Neural progenitor cell (in vitro differentiated cells): ENCODE data around the gene KBTBD4. TPM values are rescaled to one million over a fixed set of nuclear protein-coding genes. Genes with fewer than 3 reads are reported as not detected.
A peak's percentile ranks its signal among the peaks of the same experiment; 100 is the strongest.

Source experiments
- DNase-seq: peaks from one replicate; pipeline ENCODE4 v3.0.0-alpha.2; 2016; ENCODE audit warnings: low spot score
- H2AFZ ChIP-seq: fragments of 200-600 bp; sonication (generic); replicated peaks from 2 replicates; pipeline ENCODE4 v1.6.1; 2016; ENCODE audit warnings: antibody characterized with exemption
- H3F3A ChIP-seq: fragments of 200-600 bp; sonication (generic); 2 replicates; pipeline ENCODE4 v1.6.1; 2016; ENCODE audit warnings: antibody characterized with exemption, low read depth
- H3K27ac ChIP-seq: fragments of 200-600 bp; sonication (generic); 2 replicates; pipeline ENCODE4 v1.5.1; 2016; ENCODE audit warnings: mild to moderate bottlenecking
- H3K27me3 ChIP-seq: fragments of 200-600 bp; sonication (generic); 2 replicates; pipeline ENCODE4 v1.6.1; 2016; ENCODE audit warnings: mild to moderate bottlenecking, moderate library complexity
- H3K36me3 ChIP-seq: fragments of 200-600 bp; sonication (generic); 2 replicates; pipeline ENCODE4 v1.5.1; 2016
- H3K4me1 ChIP-seq: fragments of 200-600 bp; sonication (generic); 2 replicates; pipeline ENCODE4 v1.6.1; 2016; ENCODE audit warnings: mixed run types
- H3K4me2 ChIP-seq: fragments of 200-600 bp; sonication (generic); 2 replicates; pipeline ENCODE4 v1.6.1; 2016
- H3K4me3 ChIP-seq: fragments of 200-600 bp; sonication (generic); 2 replicates; pipeline ENCODE4 v1.5.1; 2016
- H3K79me2 ChIP-seq: fragments of 200-600 bp; sonication (generic); 2 replicates; pipeline ENCODE4 v1.6.1; 2016; ENCODE audit warnings: low read depth
- H3K9ac ChIP-seq: fragments of 200-600 bp; sonication (generic); 2 replicates; pipeline ENCODE4 v1.6.1; 2016
- H3K9me3 ChIP-seq: fragments of 200-600 bp; sonication (generic); 2 replicates; pipeline ENCODE4 v1.5.1; 2016; ENCODE audit warnings: low read depth
- H4K20me1 ChIP-seq: fragments of 200-600 bp; sonication (generic); 2 replicates; pipeline ENCODE4 v1.6.1; 2016; ENCODE audit warnings: low read depth
- H3K27ac Mint-ChIP-seq: 3 replicates; pipeline ENCODE4 v1.8.0; 2021; ENCODE audit warnings: mixed read lengths
- H3K27me3 Mint-ChIP-seq: 2 replicates; pipeline ENCODE4 v1.8.0; 2022; ENCODE audit warnings: low read depth, mild to moderate bottlenecking, inconsistent platforms, moderate library complexity, mixed read lengths; ENCODE audit not compliant: insufficient read depth
- H3K36me3 Mint-ChIP-seq: 3 replicates; pipeline ENCODE4 v1.8.0; 2021; ENCODE audit warnings: mixed read lengths
- H3K4me1 Mint-ChIP-seq: 3 replicates; pipeline ENCODE4 v1.8.0; 2021; ENCODE audit warnings: mixed read lengths
- H3K4me3 Mint-ChIP-seq: 3 replicates; pipeline ENCODE4 v1.8.0; 2021; ENCODE audit warnings: mild to moderate bottlenecking, moderate library complexity, mixed read lengths
- H3K9me3 Mint-ChIP-seq: 3 replicates; pipeline ENCODE4 v1.8.0; 2020; ENCODE audit warnings: mixed read lengths
- CTCF ChIP-seq: fragments of 200-600 bp; sonication (generic); IDR thresholded peaks from 2 replicates; pipeline ENCODE4 v1.5.1; 2017; ENCODE audit warnings: antibody characterized with exemption, mild to moderate bottlenecking
- EZH2 ChIP-seq: fragments of 200-600 bp; sonication (generic); IDR thresholded peaks from 2 replicates; pipeline ENCODE4 v1.6.1; 2017; ENCODE audit warnings: antibody characterized with exemption, mild to moderate bottlenecking, moderate library complexity
- EZH2phosphoT487 ChIP-seq: fragments of 200-600 bp; sonication (generic); IDR thresholded peaks from 2 replicates; pipeline ENCODE4 v1.6.1; 2017; ENCODE audit warnings: antibody characterized with exemption
- small RNA-seq: library from RNA; depleted of rRNA; stranded (forward); fragments of <200 nt; gene quantifications from one replicate; pipeline ENCODE3, GENCODE V24; 2015
- total RNA-seq: library from RNA; depleted of rRNA; stranded (reverse); fragments of >200 nt; gene quantifications from 2 replicates; pipeline ENCODE4 v1.2.3, GENCODE V29; 2015; ENCODE audit warnings: low replicate concordance

KBTBD4 gene
- total RNA-seq, 1 donor from 2014 or later, result 19.5 TPM

DNA sequence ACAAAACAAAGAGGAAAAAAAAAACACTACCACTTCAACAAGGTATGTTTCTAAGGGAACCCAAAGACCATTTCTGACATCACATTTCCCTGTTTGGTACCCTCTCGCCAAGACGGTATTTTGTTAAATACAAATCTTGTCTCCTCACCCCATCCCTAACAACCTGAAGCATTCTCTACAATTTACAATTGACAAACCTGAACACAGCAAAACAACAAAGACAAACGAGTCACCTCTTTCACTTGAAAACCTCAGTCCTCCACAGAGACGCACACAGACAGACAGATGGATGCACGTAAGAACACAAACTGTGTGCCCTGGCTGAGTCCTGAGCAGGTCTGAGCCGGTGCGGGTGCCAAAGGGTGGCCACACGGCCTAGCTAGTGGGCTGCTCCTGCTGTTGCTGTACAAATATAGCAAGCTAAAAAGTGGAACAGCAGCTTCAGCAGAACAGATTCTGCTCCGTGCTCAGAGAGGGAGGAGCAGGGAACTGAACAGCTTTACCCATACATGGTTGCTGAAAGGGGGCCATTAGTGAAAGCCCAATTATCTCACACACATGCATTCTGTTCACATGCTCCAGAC lies 54.4 kb downstream of the KBTBD4 start:
- no peak overlapping the region for H2AFZ ChIP-seq
- no peaks in the 10 kb centered on the region for H3K36me3 ChIP-seq
- peaks cover 100% of the 10 kb centered on the region for H3K79me2 ChIP-seq
- DNase-seq, result no peak
- H3K9me3 ChIP-seq, result no peaks in the 10 kb centered on the region
- peak overlapping the region; percentile 28 for H3K4me2 ChIP-seq
- peaks cover 12% of the 10 kb centered on the region for H3F3A ChIP-seq
- H3K4me1 Mint-ChIP-seq, result peaks cover 37% of the 10 kb centered on the region
- peaks cover 3% of the 10 kb centered on the region for H3K36me3 Mint-ChIP-seq
- no peak overlapping the region for H3K4me3 Mint-ChIP-seq
- H3K27ac ChIP-seq, result peak overlapping the region; percentile 3
- H3K27ac Mint-ChIP-seq, result peak overlapping the region; percentile 55
- peaks cover 97% of the 10 kb centered on the region for H4K20me1 ChIP-seq
- H3K9ac ChIP-seq, result no peak overlapping the region
- TF ChIP-seq EZH2, result no peak
- no peak for TF ChIP-seq CTCF
- TF ChIP-seq EZH2phosphoT487, result no peak
- no peaks in the 10 kb centered on the region for H3K27me3 ChIP-seq
- no peaks in the 10 kb centered on the region for H3K27me3 Mint-ChIP-seq
- H3K4me3 ChIP-seq, result no peak overlapping the region
- peaks cover 23% of the 10 kb centered on the region for H3K4me1 ChIP-seq
- no peaks in the 10 kb centered on the region for H3K9me3 Mint-ChIP-seq

GRCh38 chr11:47523490-47524225 lies 55.1 kb downstream of the KBTBD4 start:
- H3K4me1 ChIP-seq, result peaks cover 23% of the 10 kb centered on the region
- no peak overlapping the region for H3K9ac ChIP-seq
- Mint-ChIP-seq H3K36me3 (peaks cover 3% of the 10 kb centered on the region), H3K4me1 (peaks cover 38% of the 10 kb centered on the region), H3K27me3 (peaks cover 4% of the 10 kb centered on the region), H3K9me3 (no peaks in the 10 kb centered on the region), H3K4me3 (no peak overlapping the region), H3K27ac (peak overlapping the region; percentile 76)
- peaks cover 12% of the 10 kb centered on the region for H3F3A ChIP-seq
- H3K79me2 ChIP-seq, result peaks cover 100% of the 10 kb centered on the region
- H3K27ac ChIP-seq, result peak overlapping the region; percentile 3
- no peaks in the 10 kb centered on the region for H3K27me3 ChIP-seq
- H4K20me1 ChIP-seq, result peaks cover 97% of the 10 kb centered on the region
- H3K4me2 ChIP-seq, result no peak overlapping the region
- DNase-seq, result no peak
- H3K4me3 ChIP-seq, result no peak overlapping the region
- H2AFZ ChIP-seq, result no peak overlapping the region
- H3K9me3 ChIP-seq, result no peaks in the 10 kb centered on the region
- no peaks in the 10 kb centered on the region for H3K36me3 ChIP-seq
- TF ChIP-seq EZH2 (no peak), EZH2phosphoT487 (no peak), CTCF (no peak)

Small RNA genes within 50 kb of the gene (small RNA-seq; reads per million reads assigned to genes)
- gene RN7SL652P, result not detected
- not detected for gene RNU5E-10P

Other genes starting within 250 kb of the KBTBD4 start
- 0.06 and 0.12 TPM in 2 replicates for gene MYBPC3, start 226.3 kb downstream of the KBTBD4 start, total RNA-seq
- not detected in 2 replicates for gene SPI1, start 200.4 kb downstream of the KBTBD4 start, total RNA-seq
- 11.3 and 36.4 TPM in 2 replicates for gene SLC39A13, start 170.4 kb downstream of the KBTBD4 start, total RNA-seq
- gene PSMC3, start 152.5 kb downstream of the KBTBD4 start, total RNA-seq, result 126 and 175 TPM in 2 replicates
- not detected in 2 replicates for gene RAPSN, start 129.8 kb downstream of the KBTBD4 start, total RNA-seq
- gene CELF1, start 25.8 kb downstream of the KBTBD4 start, total RNA-seq, result 170 and 173 TPM in 2 replicates
- gene PTPMT1, start 13.4 kb downstream of the KBTBD4 start, total RNA-seq, result 60.4 and 73.6 TPM in 2 replicates
- gene NDUFS3, start 104 bp upstream of the KBTBD4 start, total RNA-seq, result 78.9 and 91.2 TPM in 2 replicates
- gene FAM180B, start 7.7 kb upstream of the KBTBD4 start, total RNA-seq, result not detected in 2 replicates
- gene C1QTNF4, start 15.4 kb upstream of the KBTBD4 start, total RNA-seq, result 0.39 and 9.7 TPM in 2 replicates
- gene MTCH2, start 63.6 kb upstream of the KBTBD4 start, total RNA-seq, result 83.6 and 93.2 TPM in 2 replicates
- gene AGBL2, start 136.4 kb upstream of the KBTBD4 start, total RNA-seq, result 2.5 and 3.7 TPM in 2 replicates
- gene FNBP4, start 188.4 kb upstream of the KBTBD4 start, total RNA-seq, result 131 and 153 TPM in 2 replicates